Mammary microvascular endothelial cell (primary cell): ENCODE measurements around the gene AKR1C2. TPM values are rescaled to one million over a fixed set of nuclear protein-coding genes. Genes with fewer than 3 reads are reported as not detected.

Experiments
- total RNA-seq: library from RNA; depleted of rRNA; stranded (reverse); fragments of >200 nt; gene quantifications from 2 replicates; pipeline ENCODE4 v1.2.3, GENCODE V29; 2015

The AKR1C2 gene
- 0.89 and 1.6 TPM in 2 replicates for total RNA-seq

GRCh38 chr10:5003127-5004029 lies at the start of gene AKR1C2:
AKR1C2 (minus strand) TSS chr10:5003857; CDS start chr10:5003835, 22 bp downstream.

GRCh38 chr10:4962876-4963814 lies 40.5 kb downstream of the AKR1C2 start, which contains the start of gene AKR1C1:
AKR1C1 (plus strand) TSS chr10:4963415; CDS start chr10:4963445, 30 bp downstream.

Other genes starting within 250 kb of the AKR1C2 start
- 6.8 and 8.8 TPM in 2 replicates for gene AKR1E2, start 177.7 kb downstream of the AKR1C2 start, total RNA-seq
- gene AKR1C1, start 40.4 kb downstream of the AKR1C2 start, total RNA-seq, result 0.30 and 1.3 TPM in 2 replicates
- gene AKR1C3, start 90.6 kb upstream of the AKR1C2 start, total RNA-seq, result 22.2 and 25.6 TPM in 2 replicates
- not detected in 2 replicates for gene AKR1C8, start 181.3 kb upstream of the AKR1C2 start, total RNA-seq
- gene AKR1C4, start 193.0 kb upstream of the AKR1C2 start, total RNA-seq, result not detected in 2 replicates